C4-2B (cell line): ENCODE results near the gene TENM4.

Experiments used
- ZFX ChIP-seq: fragments of 450-650 bp; IDR thresholded peaks from 2 replicates; pipeline ENCODE4 v1.6.1; 2017
- TF ChIP-seq, protein P1 (sequence below): fragments of 450-650 bp; conservative IDR thresholded peaks from 2 replicates; pipeline ENCODE4 v1.5.1; 2017; ENCODE audit warnings: mild to moderate bottlenecking

DNA sequence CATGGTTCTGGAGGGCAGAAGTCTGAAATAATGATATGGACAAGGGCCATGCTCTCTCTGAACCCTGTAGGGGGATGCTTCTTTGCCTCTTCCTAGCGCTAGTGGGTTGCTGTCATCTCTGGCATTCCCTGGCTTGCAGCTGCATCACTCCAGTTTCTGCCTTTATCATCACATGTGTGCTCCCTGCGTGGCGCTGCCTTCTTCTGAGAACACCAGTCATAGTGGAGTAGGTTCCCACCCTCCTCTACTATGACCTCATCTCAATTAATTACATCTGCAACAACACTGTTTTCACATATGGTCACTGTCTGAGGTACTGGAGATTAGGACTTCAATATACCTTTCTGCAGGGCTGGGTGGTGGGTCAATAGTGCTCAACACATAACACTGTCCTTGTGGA is 463.8 kb downstream of the TENM4 start:
- TF ChIP-seq, protein P1, sequence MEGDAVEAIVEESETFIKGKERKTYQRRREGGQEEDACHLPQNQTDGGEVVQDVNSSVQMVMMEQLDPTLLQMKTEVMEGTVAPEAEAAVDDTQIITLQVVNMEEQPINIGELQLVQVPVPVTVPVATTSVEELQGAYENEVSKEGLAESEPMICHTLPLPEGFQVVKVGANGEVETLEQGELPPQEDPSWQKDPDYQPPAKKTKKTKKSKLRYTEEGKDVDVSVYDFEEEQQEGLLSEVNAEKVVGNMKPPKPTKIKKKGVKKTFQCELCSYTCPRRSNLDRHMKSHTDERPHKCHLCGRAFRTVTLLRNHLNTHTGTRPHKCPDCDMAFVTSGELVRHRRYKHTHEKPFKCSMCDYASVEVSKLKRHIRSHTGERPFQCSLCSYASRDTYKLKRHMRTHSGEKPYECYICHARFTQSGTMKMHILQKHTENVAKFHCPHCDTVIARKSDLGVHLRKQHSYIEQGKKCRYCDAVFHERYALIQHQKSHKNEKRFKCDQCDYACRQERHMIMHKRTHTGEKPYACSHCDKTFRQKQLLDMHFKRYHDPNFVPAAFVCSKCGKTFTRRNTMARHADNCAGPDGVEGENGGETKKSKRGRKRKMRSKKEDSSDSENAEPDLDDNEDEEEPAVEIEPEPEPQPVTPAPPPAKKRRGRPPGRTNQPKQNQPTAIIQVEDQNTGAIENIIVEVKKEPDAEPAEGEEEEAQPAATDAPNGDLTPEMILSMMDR: no peak
- TF ChIP-seq ZFX: no peak
